Measurements from ENCODE around the gene DBX1.

- TF ChIP-seq ARID3A (IDR thresholded peaks at IDR 0.05; ENCODE audit: low read depth, low read length) (no peak), ZNF510 (CRISPR knock-in tag; IDR thresholded peaks at IDR 0.05; ENCODE audit: low read depth) (no peak), NFE2L2 (IDR thresholded peaks at IDR 0.05; ENCODE audit: low read length) (no peak), CENPT (CRISPR knock-in tag; IDR thresholded peaks at IDR 0.05; ENCODE audit: low read depth) (no peak), EZH2 (conservative IDR thresholded peaks at IDR 0.05; ENCODE audit: low read depth, low read length) (no peak), HOMEZ (CRISPR knock-in tag; IDR thresholded peaks at IDR 0.05; ENCODE audit: low read depth) (no peak), MIER2 (CRISPR knock-in tag; IDR thresholded peaks at IDR 0.05) (no peak), POLR2G (IDR thresholded peaks at IDR 0.05; ENCODE audit: low read depth, low read length) (no peak), NR1H2 (CRISPR knock-in tag; IDR thresholded peaks at IDR 0.05; ENCODE audit: borderline replicate concordance, low read depth) (no peak), YY1 (IDR thresholded peaks at IDR 0.05; ENCODE audit: insufficient read depth, insufficient replicate concordance, low read depth, low read length) (no peak)
- TF ChIP-seq, protein P1, sequence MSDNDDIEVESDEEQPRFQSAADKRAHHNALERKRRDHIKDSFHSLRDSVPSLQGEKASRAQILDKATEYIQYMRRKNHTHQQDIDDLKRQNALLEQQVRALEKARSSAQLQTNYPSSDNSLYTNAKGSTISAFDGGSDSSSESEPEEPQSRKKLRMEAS (IDR thresholded peaks at IDR 0.05) = no peak
These were observed 28.2 kb downstream of the DBX1 start for GRCh38 chr11:20131788-20132666.

Measured in HepG2 (cell line).